Kidney capillary endothelial cell (primary cell): ENCODE results near the gene SLC22A31.
"Not testable (repeated sequence)": the region's sequence is repeated elsewhere in the genome, so short reads cannot be mapped to it uniquely, and the experiment has no call there.

Source experiments
- DNase-seq: peaks from one replicate; pipeline ENCODE4 v3.0.0-alpha.2; 2018; ENCODE audit warnings: low spot score

SLC22A31 gene

DNA sequence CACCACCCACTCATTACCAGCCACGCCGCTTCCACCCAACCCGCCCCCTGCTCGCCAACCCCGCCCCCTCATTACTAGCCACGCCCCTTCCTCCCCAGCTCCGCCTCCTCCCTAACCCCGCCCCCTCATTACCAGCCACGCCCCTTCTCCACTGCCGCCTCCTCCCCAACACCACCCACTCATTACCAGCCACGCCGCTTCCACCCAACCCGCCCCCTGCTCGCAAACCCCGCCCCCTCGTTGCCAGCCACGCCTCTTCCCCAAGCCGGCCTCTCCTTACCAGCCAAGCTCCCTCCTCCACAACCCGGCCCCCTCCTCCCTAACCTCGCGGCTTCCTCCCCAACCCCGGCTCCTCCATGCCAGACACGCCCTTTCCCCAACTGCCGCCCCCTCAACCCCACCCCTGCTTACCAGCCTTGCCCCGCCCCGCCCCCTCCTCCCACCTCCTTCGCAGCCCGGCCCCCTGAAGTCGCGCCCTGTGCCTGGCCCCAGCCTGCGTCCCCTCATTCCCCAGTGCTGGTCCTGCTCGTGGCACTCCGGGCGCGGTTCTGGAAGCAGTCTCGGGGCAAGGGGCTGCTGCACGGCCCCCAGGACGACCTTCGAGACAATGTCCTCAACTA, 7.3 kb downstream of the SLC22A31 start:
- DNase-seq, result peak; percentile 30

DNA sequence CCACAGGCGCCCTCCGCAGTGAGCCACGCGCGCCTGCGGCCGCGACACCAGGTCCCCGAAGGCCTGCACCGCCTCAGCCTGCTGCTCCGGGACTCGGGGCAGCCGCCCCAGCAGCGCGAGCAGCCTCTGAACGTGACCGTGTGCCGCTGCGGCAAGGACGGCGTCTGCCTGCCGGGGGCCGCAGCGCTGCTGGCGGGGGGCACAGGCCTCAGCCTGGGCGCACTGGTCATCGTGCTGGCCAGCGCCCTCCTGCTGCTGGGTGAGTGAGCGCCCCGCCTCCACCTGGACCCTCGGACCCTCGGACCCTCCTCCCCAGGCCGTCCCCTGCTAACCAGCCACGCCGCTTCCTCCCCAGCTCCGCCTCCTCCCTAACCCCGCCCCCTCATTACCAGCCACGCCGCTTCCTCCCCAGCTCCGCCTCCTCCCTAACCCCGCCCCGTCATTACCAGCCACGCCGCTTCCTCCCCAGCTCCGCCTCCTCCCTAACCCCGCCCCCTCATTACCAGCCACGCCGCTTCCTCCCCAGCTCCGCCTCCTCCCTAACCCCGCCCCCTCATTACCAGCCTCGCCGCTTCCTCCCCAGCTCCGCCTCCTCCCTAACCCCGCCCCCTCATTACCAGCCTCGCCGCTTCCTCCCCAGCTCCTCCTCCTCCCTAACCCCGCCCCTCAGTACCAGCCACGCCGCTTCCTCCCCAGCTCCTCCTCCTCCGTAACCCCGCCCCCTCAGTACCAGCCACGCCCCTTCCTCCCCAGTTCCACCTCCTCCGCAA, 8.0 kb downstream of the SLC22A31 start:
- DNase-seq, result peak; percentile 64

DNA sequence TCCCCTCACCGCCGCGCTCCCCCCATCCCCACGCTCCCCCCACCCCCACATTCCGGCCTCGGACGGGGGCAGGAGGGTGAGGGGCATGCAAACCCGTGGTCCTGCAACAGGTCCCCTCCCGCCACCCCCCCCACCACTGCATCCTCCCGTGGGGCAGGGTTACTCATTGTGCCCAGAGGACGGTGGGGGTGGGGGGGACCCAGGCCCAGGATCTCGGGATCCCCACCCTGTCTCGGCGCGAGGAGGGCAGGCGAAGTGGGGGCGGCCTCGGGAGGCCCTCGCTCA, 8.5 kb downstream of the SLC22A31 start:
- no peak for DNase-seq

DNA sequence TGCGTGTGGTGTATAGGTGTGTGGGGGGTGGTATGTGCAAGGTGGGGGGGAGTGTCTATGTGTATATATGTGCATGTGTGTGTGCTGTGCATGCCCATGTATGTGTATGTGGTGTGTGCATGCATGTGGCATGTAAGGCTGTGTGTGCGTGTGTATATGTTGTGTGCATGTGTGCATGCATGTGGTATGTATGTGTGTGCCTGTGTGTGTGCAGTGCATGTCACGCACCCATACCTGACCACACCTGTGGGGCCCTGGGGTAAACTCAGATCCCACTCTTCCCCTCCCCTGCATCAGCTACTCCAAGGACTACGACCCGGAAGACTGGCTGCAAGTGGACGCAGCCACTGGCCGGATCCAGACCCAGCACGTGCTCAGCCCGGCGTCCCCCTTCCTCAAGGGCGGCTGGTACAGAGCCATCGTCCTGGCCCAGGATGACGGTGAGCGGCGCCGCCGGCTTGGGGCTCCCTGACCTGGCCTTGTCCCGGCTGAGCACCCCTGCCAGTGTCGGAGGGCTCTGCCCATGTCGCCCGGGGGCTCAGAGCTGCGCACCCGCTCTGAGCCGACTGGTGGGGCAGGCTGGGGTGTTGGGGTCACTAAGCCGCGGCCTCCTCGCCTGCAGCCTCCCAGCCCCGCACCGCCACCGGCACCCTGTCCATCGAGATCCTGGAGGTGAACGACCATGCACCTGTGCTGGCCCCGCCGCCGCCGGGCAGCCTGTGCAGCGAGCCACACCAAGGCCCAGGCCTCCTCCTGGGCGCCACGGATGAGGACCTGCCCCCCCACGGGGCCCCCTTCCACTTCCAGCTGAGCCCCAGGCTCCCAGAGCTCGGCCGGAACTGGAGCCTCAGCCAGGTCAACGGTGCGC, 9.1 kb downstream of the SLC22A31 start:
- DNase-seq, result no peak

DNA sequence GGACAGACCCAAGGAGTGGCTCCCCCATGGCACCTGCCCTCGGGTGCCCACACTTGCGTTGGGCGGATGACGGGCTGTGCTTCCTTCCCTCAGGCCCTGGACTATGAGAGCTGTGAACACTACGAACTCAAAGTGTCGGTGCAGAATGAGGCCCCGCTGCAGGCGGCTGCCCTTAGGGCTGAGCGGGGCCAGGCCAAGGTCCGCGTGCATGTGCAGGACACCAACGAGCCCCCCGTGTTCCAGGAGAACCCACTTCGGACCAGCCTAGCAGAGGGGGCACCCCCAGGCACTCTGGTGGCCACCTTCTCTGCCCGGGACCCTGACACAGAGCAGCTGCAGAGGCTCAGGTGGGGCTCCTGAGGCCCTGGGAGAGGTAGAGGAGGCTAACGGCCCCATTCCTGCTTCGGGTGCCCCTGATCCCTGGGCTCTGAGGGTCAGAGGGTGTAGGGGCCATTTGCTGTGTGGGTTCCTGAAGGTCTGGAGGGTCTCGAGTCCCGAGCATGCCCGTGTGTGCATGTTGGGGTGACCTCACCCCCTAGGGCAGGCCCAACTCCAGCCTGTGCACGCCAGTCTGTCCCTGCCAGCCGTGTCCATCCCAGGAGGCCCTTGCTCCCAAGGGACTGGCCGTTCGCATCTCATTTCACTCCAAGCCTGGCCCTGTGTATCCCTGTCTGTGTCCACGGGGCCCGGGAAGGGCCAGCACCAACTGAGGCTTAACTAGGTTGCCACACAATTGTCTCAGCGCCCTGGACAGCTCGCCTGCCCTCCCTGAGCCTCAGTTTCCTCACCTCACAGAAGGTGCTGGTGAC, 10.0 kb downstream of the SLC22A31 start:
- DNase-seq, result no peak

DNA sequence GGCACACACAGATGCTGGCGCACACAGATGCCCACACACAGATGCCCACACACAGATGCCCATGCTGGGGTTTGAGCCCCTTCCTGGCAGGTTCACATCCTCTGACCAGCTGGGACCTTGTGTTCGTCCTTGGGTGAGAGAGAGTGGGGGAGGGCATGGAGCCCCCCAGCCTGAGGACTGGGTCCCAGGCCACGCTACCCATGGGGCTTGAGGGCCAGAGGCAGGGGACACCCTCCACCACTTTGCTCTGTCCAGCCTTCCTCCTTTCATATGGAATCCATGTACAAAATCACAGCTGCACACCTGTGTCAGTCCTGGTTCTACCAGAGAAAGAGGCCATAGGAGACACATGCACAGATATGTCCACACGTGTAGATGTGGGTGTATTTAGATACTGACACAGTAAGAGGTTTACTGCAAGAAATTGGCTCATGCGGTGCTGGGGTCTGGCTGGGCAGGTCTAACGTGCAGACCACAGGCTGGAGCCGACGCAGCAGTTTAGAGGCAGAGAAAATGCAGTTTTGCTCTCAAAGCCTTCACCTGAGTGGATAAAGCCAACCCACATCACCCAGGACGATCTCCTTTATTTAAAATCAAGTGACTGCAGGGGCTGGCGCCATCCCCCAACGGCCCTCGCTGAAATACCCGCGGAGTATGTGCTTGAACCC, 10.8 kb downstream of the SLC22A31 start:
- DNase-seq, result no peak

DNA sequence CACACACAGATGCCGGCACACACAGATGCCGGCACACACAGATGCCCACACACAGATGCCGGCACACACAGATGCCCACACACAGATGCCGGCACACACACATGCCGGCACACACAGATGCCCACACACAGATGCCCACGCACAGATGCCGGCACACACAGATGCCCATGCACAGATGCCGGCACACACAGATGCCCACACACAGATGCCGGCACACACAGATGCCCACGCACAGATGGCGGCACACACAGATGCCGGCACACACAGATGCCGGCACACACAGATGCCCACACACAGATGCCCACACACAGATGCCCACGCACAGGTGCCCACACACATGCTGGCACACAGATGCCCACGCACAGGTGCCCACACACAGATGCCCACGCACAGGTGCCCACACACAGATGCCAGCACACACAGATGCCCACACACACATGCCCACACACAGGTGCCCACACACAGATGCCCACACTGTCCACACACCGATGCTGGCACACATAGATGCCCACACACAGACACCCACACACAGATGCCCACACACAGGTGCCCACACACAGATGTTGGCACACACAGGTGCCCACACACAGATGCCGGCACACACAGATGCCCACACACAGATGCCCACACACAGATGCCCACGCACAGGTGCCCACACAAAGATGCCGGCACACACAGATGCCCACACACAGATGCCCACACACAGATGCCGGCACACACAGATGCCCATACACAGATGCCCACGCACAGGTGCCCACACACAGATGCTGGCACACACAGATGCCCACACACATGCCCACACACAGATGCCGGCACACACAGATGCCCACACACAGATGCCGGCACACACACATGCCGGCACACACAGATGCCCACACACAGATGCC, 11.6 kb downstream of the SLC22A31 start:
- DNase-seq, result not testable (repeated sequence)

DNA sequence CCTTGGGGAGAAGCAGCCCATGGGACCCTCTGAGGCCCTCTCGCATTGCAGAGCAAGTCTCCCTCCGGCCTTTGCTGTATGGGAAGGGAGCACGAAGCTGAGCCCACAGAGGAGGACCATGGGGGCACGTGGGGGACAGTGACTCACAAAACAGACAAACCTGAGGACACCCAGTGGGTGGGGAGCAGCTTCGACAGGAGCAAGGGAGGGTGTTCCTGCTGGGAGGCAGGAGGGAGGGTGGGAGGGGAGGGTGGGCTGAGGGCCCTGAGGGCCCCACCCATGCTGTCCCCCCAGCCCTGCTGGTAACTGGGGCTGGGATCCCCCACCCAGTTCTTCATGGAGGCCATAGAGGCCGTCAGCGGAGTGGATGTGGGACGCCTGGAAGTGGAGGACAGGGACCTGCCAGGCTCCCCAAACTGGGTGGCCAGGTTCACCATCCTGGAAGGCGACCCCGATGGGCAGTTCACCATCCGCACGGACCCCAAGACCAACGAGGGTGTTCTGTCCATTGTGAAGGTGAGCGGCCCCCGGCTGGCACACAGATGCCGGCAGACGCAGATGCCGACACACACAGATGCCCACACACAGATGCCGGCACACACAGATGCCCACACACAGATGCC, 12.5 kb downstream of the SLC22A31 start:
- DNase-seq, result no peak

DNA sequence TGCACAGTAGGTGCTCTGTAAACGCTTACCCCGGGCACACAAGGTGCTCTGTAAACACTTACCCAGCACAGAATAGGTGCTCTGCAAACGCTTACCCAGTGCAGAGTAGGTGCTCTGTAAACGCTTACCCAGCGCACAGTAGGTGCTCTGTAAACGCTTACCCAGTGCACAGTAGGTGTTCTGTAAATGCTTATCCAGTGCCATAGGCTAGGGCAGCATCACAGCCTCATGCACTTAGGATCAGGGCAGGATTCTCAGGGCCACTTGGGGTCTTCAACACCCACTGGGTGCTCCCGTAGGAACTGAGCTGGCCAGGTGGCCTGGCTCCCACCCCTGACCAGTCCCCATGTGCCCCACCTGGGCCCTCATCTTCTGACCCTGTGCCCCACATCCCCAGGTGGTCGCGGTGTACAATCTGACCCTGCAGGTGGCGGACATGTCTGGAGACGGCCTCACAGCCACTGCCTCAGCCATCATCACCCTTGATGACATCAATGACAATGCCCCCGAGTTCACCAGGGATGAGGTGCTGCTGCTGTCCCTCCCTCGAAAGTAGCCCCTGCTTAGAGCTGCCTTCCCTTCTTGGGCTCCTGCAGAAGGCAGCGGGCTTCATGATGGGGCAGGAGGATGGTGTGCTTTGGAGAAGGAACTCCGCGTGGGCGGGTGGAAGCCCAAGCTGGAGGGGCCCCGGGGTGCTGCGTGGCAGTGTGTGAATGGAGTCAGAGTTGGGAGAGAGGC, 13.1 kb downstream of the SLC22A31 start:
- no peak for DNase-seq

DNA sequence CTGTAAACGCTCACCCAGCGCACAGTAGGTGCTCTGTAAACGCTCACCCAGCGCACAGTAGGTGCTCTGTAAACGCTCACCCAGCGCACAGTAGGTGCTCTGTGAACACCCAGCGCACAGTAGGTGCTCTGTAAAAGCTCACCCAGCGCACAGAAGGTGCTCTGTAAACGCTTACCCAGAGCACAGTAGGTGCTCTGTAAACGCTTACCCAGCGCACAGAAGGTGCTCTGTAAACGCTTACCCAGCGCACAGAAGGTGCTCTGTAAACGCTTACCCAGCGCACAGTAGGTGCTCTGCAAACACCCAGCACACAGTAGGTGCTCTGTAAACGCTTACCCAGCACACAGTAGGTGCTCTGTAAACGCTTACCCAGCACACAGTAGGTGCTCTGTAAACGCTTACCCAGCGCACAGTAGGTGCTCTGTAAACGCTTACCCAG, 13.7 kb downstream of the SLC22A31 start:
- DNase-seq, result not testable (repeated sequence)

DNA sequence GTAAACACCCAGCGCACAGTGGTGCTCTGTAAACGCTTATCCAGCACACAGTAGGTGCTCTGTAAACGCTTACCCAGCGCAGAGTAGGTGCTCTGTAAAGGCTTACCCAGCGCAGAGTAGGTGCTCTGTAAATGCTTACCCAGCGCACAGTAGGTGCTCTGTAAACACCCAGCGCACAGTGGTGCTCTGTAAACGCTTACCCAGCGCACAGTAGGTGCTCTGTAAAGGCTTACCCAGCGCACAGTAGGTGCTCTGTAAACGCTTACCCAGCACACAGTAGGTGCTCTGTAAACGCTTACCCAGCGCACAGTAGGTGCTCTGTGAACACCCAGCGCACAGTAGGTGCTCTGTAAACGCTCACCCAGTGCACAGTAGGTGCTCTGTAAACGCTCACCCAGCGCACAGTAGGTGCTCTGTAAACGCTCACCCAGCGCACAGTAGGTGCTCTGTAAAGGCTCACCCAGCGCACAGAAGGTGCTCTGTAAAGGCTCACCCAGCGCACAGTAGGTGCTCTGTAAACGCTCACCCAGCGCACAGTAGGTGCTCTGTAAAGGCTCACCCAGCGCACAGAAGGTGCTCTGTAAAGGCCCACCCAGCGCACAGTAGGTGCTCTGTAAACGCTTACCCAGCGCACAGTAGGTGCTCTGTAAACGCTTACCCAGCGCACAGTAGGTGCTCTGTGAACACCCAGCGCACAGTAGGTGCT, 14.3 kb downstream of the SLC22A31 start:
- not testable (repeated sequence) for DNase-seq

DNA sequence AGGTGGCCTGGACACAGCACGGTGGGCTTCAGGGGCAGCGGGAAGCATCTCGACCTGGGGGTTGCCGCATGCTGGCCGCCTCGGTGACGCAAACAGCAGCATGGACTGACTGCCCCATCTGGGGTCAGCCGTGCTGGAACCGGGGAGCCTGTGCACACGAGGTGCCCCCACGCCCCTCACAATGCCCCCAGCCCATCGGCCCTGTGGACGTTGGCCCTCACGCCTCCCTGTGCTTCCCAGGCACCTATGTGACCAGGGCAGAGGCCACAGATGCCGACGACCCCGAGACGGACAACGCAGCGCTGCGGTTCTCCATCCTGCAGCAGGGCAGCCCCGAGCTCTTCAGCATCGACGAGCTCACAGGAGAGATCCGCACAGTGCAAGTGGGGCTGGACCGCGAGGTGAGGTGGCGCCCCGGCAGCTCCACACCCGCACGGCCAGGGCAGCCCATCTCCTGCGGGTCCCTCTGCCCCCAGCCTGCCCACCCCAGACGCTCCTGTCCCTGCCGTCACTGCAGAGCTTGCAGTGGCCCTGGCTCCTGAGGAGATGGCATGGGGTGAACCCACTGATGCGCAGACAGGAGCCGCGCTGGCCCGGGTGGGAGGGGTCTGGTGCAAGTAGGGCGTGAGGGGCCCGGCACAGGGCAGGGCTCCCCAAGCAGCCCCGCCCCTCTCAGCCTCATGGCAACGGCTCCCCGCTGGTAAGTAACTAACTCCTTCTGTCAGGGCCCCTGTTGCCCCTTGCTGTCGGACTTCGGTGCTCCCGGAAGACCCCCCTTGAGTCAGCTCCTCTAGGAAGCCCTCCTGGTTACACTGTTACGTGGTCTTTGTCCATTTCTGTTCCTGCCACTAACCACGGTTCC, 15.2 kb downstream of the SLC22A31 start:
- DNase-seq, result no peak

DNA sequence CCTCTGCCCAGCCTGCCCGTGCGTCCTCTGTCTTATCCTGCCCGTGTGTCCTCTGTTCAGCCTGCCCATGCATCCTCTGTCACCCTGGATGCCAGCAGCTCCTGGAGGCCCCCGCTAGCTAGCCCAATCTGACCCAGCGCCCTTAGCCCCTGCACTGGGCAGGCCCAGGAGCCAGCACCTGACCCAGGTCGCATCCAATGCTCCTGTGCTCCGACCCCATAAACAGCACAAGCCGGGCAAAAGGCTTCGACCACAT, 15.7 kb downstream of the SLC22A31 start:
- no peak for DNase-seq

DNA sequence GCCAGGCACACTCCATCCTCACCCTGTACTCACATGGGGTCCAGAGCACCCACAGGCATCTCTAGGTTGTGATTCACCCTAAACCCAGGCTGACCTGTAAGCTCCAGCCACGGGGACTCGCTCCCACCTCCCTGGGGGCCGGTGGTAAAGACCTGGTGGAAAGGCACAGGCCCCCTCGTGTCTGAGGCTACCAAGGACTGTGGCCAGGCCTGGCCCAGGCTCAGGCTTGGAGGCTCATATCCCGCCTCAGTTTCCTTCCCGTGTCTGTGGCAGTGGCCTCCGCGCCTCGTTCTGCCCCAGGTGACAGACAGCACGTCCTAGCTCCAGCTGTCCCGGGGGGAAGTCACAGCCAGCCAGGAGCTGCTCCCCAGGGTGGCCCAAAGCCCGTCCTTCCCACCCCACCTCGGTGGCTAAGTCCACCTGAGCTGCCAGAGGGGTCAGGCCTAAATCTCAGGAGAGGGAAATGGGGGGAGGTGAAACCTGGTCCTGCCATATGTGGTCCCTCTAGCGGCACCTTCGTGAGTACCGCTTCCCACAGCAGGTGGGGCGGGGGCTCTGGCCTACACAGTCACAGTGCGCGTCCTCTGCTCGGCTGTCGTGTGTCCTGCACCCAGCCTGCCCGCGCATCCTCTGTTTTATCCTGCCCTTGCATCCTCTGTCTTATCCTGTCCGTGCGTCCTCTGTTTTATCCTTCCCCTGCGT, 16.2 kb downstream of the SLC22A31 start:
- no peak for DNase-seq

DNA sequence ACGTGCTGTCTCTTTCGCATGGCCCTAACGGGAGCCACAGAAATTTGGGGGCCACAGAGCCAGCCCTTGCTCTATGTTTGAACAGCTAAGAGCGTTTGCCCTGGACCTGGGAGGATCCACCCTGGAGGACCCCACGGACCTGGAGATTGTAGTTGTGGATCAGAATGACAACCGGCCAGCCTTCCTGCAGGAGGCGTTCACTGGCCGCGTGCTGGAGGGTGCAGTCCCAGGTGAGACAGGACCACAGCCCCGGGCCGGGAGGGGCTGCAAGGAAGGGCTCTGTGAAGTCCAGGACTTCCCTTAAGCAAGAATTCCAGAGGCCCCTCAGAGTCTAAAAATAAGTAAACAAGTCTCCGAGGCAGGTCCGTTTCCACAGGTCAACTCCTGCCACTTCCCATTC, 16.9 kb downstream of the SLC22A31 start:
- no peak for DNase-seq

DNA sequence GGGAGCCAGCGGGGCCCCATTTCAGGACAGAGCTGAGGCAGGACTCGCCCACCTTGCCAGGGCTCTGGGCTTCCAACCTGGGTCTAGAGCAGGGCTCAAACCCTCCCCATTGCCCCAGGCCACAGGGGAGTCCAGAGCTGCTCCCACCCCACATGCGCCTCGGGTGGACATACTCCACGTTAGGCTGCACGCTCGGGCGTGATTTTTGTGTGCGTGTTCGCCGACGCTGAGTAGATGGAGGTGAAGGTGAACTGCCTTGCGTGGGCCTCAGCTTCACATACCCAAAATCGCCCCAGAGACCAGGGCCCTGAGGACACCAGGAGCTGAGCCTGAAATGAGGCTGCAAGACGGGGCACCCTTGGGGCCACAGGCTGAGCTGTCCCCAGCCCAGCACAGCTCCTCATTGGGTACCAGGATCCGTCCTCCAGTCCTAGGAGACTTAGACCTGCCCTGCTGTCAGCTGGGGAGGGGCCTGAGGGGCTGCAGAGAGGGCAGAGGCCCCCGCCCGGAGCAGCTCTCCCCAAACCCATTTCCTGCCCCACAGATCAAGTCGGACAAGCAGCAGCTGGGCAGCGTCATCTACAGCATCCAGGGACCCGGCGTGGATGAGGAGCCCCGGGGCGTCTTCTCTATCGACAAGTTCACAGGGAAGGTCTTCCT, 20.6 kb downstream of the SLC22A31 start:
- DNase-seq, result no peak

DNA sequence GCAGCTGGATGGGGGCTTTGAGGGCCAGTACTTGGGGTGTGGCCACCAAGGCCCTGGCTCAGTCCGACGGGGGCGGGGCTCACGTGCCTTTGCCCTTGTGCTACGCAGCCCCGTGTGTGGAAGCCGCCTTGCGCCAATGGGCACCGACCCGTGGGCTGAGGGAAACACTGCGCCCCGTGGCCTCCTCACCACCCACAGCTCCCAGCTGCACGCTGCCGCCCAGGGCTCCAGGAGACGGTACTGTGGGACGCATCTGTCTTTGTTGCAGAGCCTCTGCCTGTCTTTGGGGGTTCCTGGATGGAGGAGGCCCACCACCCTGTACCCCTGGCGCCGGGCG, 21.2 kb downstream of the SLC22A31 start:
- no peak for DNase-seq
